Mucosa of stomach (tissue), 1 donor: ENCODE measurements around the gene COX4I2.
"Not testable (repeated sequence)": the region's sequence is repeated elsewhere in the genome, so short reads cannot be mapped to it uniquely, and the experiment has no call there.

Source experiments
- H3K27me3 ChIP-seq: one replicate; pipeline ENCODE4 v1.7.0; 2013; ENCODE audit warnings: mild to moderate bottlenecking, low read length; ENCODE audit not compliant: control insufficient read depth, insufficient read depth
- H3K36me3 ChIP-seq: one replicate; pipeline ENCODE4 v1.7.0; 2013; ENCODE audit warnings: low read length; ENCODE audit not compliant: control insufficient read depth, insufficient read depth
- H3K4me1 ChIP-seq: one replicate; pipeline ENCODE4 v1.7.0; 2013; ENCODE audit warnings: mild to moderate bottlenecking, low read length; ENCODE audit not compliant: control insufficient read depth, insufficient read depth
- H3K4me3 ChIP-seq: one replicate; pipeline ENCODE4 v1.7.0; 2013; ENCODE audit warnings: low read length
- H3K9ac ChIP-seq: one replicate; pipeline ENCODE4 v1.7.0; 2013; ENCODE audit warnings: mild to moderate bottlenecking, low read length, moderate library complexity
- H3K9me3 ChIP-seq: one replicate; pipeline ENCODE4 v1.7.0; 2013; ENCODE audit warnings: mild to moderate bottlenecking, low read length, moderate library complexity; ENCODE audit not compliant: control insufficient read depth
- donor health status: Pancreatic carcinoma.

COX4I2 gene

GRCh38 chr20:31642837-31643236, 5.1 kb downstream of the COX4I2 start:
- Histone ChIP-seq H3K4me3 (no peak overlapping the region), H3K4me1 (no peaks in the 10 kb centered on the region), H3K9me3 (no peaks in the 10 kb centered on the region), H3K36me3 (no peaks in the 10 kb centered on the region), H3K27me3 (peaks cover 10% of the 10 kb centered on the region), H3K9ac (no peak overlapping the region)

- H3K4me3 ChIP-seq = no peak overlapping the region
These were observed 5.8 kb downstream of the COX4I2 start for GRCh38 chr20:31643522-31643921.

GRCh38 chr20:31644701-31645100, 7.0 kb downstream of the COX4I2 start:
- Histone ChIP-seq H3K27me3 (no peaks in the 10 kb centered on the region), H3K4me3 (no peak overlapping the region)

More at GRCh38 chr20:31643522-31643921, 5.8 kb downstream of the COX4I2 start:
- no peaks in the 10 kb centered on the region for H3K4me1 ChIP-seq
- no peaks in the 10 kb centered on the region for H3K36me3 ChIP-seq
- no peaks in the 10 kb centered on the region for H3K9me3 ChIP-seq
- peaks cover 5% of the 10 kb centered on the region for H3K27me3 ChIP-seq
- H3K9ac ChIP-seq = no peak overlapping the region

GRCh38 chr20:31648104-31648503, 10.4 kb downstream of the COX4I2 start:
- H3K27me3 ChIP-seq, H3K36me3 ChIP-seq, H3K4me3 ChIP-seq, H3K9ac ChIP-seq, H3K4me1 ChIP-seq, H3K9me3 ChIP-seq: not testable (repeated sequence)

More at GRCh38 chr20:31644701-31645100, 7.0 kb downstream of the COX4I2 start:
- H3K9me3 ChIP-seq = no peaks in the 10 kb centered on the region
- H3K36me3 ChIP-seq = no peaks in the 10 kb centered on the region
- no peak overlapping the region for H3K9ac ChIP-seq
- H3K4me1 ChIP-seq = no peaks in the 10 kb centered on the region

- H3K4me1 ChIP-seq = no peaks in the 10 kb centered on the region
- no peak overlapping the region for H3K9ac ChIP-seq
- H3K27me3 ChIP-seq = no peaks in the 10 kb centered on the region
- no peaks in the 10 kb centered on the region for H3K9me3 ChIP-seq
- no peaks in the 10 kb centered on the region for H3K36me3 ChIP-seq
- H3K4me3 ChIP-seq = no peak overlapping the region
These were observed 15.2 kb downstream of the COX4I2 start for GRCh38 chr20:31652917-31653396.

GRCh38 chr20:31653561-31653960, 15.8 kb downstream of the COX4I2 start:
- H3K9ac ChIP-seq = no peak overlapping the region
- H3K4me1 ChIP-seq = no peaks in the 10 kb centered on the region
- H3K9me3 ChIP-seq = no peaks in the 10 kb centered on the region
- no peak overlapping the region for H3K4me3 ChIP-seq
- H3K27me3 ChIP-seq = no peaks in the 10 kb centered on the region
- H3K36me3 ChIP-seq = no peaks in the 10 kb centered on the region

GRCh38 chr20:31654534-31654933, 16.8 kb downstream of the COX4I2 start:
- Histone ChIP-seq H3K9ac (no peak overlapping the region), H3K36me3 (no peaks in the 10 kb centered on the region), H3K9me3 (no peaks in the 10 kb centered on the region), H3K4me1 (no peaks in the 10 kb centered on the region), H3K4me3 (no peak overlapping the region), H3K27me3 (no peaks in the 10 kb centered on the region)

- H3K4me1 ChIP-seq = peaks cover 44% of the 10 kb centered on the region
- H3K4me3 ChIP-seq = peak overlapping the region; percentile 10
- peaks cover 6% of the 10 kb centered on the region for H3K36me3 ChIP-seq
These were observed 24.1 kb downstream of the COX4I2 start for GRCh38 chr20:31661625-31662371.

GRCh38 chr20:31662372-31662854, 24.7 kb downstream of the COX4I2 start:
- Histone ChIP-seq H3K4me1 (peaks cover 44% of the 10 kb centered on the region), H3K4me3 (no peak overlapping the region), H3K9ac (peak overlapping the region; percentile 69), H3K36me3 (peaks cover 6% of the 10 kb centered on the region), H3K27me3 (no peaks in the 10 kb centered on the region), H3K9me3 (no peaks in the 10 kb centered on the region)

More at GRCh38 chr20:31661625-31662371, 24.1 kb downstream of the COX4I2 start:
- Histone ChIP-seq H3K27me3 (no peaks in the 10 kb centered on the region), H3K9ac (peak overlapping the region; percentile 69), H3K9me3 (no peaks in the 10 kb centered on the region)

- H3K9me3 ChIP-seq = no peaks in the 10 kb centered on the region
- no peak overlapping the region for H3K9ac ChIP-seq
- no peak overlapping the region for H3K4me3 ChIP-seq
- peaks cover 44% of the 10 kb centered on the region for H3K4me1 ChIP-seq
- no peaks in the 10 kb centered on the region for H3K27me3 ChIP-seq
- peaks cover 6% of the 10 kb centered on the region for H3K36me3 ChIP-seq
These were observed 25.8 kb downstream of the COX4I2 start for GRCh38 chr20:31663524-31663837.

GRCh38 chr20:31663838-31664695, 26.4 kb downstream of the COX4I2 start:
- peaks cover 6% of the 10 kb centered on the region for H3K36me3 ChIP-seq
- H3K9ac ChIP-seq = peak overlapping the region; percentile 41
- no peak overlapping the region for H3K4me3 ChIP-seq
- no peaks in the 10 kb centered on the region for H3K27me3 ChIP-seq
- H3K9me3 ChIP-seq = no peaks in the 10 kb centered on the region
- peaks cover 44% of the 10 kb centered on the region for H3K4me1 ChIP-seq
